ACHN (cell line): ENCODE data around the gene CFAP100.

Experiments
- DNase-seq: peaks from one replicate; pipeline ENCODE4 v3.0.0-alpha.2; 2015
- in situ Hi-C: cut with HindIII; loops from 2 replicates; pipeline ENCODE4 v1.10.0; 2017; ENCODE audit warnings: low sequenced_read_pairs, low pct_ligation_motif_present, low pct_unique_long_range_greater_than_20kb

Gene CFAP100

DNA sequence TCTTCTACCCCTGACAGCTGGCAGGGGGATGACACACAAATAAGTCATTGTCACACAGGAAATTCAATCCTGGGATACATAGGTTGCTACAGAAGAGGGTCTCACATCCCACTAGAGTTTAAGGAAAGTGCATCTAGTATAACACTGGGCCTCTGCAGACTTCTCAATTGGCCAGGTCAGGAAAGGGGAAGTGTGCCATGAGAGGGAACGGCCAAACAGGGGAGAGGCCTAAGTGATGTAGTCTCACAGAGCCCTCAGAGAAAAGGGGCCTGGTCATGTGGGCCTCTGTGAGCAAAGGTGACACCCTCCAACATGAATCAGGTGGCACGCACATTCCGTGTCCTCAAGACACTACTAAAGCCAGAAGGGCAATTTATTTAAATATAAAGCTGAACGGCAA is 69.8 kb downstream of the CFAP100 start:
- in situ Hi-C loops: no loop called here
- DNase-seq: no peak

DNA sequence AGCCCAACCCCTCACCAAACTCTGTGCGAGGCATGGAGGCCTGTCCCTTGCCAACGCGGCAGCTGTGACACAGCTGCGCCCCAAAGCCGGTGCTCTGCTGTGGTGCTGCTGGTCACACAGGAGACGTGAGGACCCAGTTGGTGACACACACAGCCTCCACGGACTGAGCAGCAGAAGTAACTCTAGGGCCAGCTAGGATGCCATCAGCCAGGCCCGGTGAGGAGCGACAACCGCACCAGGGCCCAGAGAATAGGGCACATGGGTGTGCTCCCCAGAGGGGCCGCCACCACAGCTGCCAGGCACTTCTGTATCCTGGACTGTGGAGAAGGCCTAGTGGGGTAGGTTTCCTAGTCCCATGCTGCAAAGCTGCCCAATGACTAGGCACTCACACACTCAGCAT is 70.3 kb downstream of the CFAP100 start:
- in situ Hi-C loops: no loop called here
- DNase-seq: no peak

DNA sequence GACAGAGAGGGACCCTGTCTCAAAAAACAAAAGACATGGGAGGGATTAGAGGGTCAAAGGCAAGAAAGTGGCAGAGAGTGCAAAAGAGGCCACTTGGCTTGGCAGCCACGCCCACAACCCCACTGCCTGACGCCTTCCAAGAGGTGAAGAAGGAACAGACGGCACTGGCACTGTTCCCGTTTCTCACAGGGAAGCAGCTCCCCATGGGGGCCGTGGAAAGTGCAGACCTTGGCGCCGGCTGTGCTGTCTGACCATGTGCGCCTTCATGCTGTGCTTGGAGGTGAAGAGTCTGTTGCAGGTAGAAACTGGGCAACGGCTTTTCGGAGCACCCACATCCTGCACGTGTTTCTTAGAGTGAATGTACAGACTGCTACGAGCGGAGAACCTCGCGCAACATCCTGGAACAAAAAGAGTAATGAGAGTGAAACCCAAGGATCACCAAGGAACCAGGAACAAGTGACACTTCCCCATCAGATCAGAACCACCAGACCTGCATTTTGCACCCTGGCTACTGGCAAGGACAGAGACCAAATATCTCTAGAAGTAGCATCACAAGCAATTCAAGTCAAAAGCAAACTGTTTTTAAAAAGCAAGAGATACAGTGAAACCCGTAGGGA is 71.3 kb downstream of the CFAP100 start:
- in situ Hi-C loops: no loop called here
- DNase-seq: no peak

DNA sequence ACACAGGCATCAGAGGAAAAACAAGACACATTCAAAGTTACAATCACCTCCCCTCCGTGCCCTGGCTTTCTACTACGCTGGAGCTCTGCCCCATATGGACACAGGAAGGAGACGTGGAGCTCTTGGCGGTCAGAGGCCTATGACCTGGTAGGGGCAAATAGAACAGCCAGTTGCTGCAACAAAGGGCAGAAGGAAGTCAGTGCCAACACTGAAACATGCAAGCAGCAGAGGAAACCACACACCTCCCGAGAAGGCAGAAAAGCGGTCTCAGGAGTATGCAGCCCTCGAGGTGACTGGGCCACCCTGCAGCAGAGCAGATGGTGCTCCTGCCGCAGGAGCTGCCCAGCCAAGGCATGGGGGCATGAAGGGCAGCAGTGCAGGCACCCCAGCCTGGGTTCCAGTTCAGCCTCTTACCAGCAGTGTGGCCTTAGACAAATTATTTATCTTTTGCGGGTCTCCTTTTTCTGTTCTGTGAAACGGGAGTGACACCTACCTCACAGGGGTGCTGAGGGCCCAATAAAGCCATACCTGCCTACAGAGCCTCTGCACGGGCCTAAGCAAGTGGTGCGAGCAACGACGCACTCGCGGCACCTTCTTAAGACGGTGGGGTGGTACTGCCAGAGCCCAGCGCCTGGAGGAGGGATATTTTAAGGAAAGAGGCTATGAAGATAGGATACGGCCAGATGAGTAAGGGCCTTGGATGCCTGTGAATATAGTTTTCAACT is 72.3 kb downstream of the CFAP100 start:
- no peak for DNase-seq
- in situ Hi-C loops: no loop called here

DNA sequence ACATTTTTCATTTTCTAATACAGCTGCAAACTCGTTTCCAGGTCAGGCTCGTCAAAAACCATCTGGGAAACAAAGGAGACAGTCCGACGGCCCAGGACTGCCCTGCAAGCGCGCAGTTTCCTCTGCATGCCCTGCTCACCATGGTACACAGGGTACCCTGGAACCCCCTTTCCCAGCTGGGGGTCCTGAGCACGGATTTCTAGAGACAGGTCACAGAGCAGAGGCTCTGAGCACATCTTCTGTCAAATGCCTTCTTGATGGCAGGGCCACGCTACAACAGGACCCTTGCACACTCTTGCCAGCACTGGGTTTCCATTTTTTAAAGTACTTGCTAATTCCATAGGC is 72.9 kb downstream of the CFAP100 start:
- in situ Hi-C loops: no loop called here
- no peak for DNase-seq

DNA sequence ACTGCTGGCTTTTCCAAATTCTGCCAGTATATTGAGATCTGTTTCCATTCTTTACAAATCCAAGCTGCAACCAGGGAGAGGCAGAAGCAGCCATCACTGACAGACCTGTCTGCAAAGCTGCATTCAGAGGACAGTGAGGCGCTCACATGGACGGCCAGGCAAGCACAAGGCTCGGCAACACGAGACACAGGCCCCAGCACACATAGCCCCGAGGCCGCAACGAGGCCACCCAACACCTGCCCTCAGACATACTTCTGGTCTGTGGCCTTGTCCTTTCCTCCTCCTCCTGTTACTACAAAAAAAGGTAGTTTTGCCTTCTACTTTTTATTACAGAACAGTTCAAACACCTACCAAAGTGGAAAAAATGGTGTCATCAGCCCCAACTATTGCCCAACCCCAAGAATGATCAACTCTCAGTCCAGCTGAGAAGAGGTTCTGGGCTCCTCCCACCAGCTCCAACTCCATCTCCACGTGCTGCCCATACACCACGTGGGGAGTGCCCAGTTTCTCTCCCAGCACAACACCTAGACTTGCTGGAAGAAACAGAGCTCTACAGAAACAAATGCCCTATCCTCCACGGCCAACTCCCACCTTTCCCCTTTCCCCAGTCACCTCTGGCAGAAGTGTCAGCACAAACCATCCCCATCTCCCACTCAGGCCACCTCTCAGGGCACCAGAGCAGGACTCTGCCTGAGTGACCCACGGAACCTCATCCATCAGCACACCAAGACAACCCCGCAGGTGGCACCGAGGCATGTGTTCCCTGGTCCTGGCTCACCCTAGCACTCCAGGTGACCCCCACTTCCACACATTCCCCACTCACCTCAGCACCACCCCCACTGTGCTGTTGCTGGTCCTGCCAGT is 73.6 kb downstream of the CFAP100 start:
- in situ Hi-C loops: no loop called here
- no peak for DNase-seq

DNA sequence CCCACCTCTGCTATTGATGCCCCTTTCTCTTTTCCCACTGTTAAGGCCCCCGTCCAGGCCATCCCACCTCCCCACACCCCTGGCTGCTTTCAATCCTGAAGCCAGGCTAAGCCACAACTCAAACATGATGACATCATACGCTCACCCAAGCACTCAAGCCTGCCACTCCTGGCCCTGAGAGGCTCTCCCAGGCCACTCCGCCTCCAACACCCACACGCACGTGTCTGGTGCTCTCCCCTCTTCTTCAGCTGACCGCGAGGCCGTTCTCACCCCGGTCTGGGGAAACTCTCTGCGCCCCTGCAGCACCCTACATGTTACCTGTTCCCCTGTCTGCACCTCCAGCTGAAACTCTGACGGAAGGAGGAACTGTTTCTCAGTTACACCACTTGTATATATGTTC is 74.8 kb downstream of the CFAP100 start:
- no peak for DNase-seq
- in situ Hi-C loops: no loop called here

DNA sequence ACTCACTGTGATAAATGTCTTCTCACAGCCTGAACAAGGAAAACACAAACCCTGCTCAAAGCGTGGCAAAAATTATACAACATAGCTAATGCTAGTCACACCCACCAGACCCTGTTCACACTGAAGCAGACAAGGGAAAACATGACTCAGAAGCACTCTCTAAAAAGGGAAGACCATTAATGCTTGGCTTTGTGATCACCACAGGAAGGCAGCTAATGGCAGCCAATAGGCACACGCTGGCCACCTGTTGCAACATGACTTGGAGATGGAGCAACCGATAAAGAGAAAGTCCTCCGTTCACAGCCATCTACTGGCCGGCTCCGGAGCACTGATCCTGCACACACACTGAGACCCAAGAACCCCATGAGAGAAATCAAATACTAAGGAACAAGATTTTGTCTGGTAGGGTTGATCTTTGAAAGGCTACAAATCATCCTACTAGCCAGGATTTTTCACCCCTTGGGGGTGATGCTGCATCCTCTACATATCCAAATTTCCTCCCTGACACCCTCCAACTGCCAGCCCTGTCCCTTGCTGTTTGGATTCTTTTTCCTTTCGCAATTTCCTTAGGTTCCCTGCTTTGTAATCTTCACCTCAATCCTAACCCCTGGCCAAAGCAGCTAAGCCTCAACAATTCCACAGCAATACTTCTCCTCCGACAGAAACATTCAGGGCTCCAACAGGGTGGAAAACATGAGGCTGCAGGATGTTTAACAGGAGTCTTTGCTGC is 77.7 kb downstream of the CFAP100 start:
- peak; percentile 9 for DNase-seq
- in situ Hi-C loops: no loop called here

DNA sequence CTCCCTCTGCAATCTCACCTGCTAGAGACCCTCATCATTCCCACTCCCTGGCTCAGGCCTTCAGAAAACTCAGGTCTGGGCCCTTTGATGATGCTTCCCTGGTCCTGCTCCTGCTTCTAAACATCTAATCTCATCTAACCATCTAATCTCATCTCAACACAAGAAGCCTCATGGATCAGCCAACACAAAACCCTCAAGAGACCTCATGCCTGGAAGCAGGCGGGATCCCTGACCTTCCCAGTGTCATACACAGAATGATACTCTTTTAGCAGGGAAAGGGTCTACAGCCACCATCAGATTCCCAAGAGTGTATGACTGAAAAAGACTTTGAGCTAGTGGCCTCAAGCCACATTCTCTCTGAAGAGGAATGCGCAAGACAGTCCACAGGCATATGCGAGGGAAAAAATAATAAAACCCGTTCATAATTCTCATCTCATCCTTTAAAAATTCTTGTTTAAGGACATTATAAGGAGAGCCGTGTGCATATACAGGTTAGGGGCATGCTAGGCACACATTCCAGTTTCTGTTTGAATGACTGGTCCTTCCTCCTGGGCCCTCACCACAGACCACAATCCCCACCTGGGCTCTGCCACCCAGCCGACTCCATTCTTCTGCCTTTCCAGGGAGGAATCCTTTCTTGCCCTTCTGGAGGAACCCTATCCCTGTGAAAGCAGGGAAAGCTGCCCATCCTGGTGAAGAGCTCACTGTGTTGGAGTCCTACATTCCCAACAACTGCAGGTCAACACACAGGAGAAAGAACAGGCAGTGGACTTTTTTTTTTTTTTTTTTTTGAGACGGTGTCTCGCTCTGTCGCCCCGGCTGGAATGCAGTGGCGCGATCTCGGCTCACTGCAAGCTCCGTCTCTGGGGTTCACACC is 78.8 kb downstream of the CFAP100 start:
- in situ Hi-C loops: no loop called here
- no peak for DNase-seq

DNA sequence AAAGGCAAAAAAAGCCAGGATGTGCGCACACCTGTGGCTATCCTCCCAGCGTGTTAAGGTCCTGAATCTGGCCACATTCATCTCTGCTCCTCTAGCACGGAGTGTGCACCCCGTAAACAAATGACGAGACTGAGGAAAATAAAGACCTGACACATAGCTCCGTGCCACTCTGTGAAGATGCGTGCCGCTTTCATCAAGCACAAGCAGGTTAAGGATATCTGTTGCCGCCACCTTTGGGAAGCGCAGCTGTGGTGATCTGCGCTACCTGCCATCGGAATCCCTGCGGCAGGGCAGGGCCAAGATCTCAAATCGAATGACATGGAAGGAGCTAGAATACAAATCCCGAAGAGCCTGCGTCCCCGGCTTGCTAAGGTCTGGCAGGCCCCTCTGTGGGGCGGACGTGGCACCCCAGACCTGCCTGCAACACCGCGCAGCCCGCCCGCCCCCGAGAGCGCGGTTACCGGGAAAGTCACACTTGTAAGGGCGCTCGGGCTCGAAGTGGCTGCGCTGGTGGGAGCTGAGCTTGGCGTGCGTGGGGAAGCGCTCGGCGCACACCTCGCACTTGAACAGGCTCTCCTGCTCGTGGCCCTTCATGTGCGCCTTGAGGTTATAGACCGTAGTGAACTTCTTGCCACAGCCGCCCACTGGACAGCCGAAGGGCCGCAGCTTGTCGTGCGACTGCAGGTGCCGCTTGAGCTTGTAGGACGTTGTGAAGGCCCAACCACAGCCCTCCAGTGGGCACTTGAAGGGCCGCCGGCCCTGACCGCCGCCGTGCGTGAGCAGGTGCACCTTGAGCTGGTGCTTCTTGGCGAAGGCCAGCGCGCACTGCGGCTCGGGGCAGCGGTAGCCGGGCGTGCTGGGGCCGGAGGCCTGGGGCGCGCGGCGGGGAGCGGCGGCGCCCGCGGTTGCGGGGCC is 80.0 kb downstream of the CFAP100 start:
- in situ Hi-C loops: no loop called here
- peak; percentile 42 for DNase-seq

DNA sequence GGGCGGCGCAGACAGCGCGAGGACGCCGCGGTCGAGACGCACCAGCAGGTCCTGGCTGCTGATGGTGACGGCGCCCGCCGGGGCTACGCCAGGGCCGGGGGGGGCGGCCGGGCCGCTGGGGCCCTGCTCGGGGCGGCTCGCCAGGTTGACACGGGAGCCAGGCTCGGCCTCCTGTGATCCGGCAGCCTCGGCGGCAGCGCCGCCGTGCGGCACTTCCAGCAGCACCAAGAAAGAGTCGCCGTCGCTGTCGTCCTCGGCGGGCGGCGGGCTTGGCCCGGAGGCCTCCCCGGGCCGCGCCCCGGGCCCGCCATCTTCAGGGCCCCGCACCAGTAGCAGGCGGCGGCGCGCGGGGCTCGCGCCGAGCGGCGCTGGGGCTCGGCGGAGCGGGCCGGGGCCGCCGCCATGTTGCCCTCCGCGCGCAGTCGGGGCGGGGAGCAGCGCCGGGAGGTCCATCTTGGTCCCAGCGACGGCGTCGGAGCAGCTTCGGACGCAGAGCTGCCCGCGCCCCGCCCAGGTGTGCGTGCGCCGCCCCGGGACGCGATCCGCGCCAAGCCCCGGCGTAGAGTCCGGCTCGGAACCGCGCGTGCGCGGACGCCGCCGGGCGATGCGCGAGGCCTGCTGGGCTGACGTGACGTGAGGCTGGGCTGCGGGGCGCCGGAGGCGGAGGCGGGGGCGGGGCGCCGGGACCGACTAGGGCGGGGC is 80.9 kb downstream of the CFAP100 start, which contains the start of gene ZXDC:
TSS of gene ZXDC (minus strand) at position 479 of the 702 bp plus-strand sequence. CDS start at position 453, 26 bp downstream.
- peak; percentile 92 for DNase-seq
- in situ Hi-C loops: no loop called here

DNA sequence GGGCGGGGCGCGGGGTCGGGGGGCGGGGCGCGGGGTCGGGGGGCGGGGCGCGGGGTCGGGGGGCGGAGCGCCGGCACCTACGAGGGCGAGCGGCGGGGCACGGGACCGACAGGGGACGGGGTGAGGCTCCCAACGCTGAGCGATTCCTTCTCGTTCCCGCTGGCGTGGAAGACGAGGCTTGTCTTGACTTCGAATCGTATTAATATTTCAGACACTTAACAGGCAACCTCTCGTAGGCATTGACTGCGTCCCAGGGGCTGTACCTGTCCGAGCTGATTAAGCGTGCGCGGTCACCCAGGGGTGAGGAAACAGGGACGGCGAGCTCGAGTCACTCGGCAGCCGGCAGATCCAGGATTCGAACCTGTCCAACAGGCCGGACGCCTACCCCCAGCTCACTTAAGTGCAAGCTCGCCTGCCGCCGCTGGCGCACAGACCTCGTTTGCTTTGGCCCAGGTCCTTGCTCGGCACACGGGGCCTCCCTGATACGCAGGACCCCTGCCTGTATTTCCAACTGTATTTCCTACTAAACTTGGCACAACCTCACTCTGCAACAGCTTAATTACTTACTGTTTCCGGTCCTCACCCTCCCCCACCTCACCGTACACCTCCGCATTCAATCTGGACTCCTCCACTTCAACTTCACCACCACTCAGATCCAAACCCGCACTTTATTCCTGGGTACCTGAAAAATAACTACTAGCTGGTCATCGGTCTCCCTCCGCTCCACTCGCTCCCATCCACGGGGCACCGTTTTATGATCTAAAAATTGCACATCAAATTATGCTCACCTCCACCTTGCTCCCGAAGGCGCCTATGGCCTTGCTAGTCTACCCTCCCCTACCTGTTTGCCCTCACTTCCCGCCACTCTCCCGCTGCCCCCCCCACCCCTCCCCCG is 81.7 kb downstream of the CFAP100 start:
- in situ Hi-C loops: no loop called here
- peak; percentile 49 for DNase-seq

DNA sequence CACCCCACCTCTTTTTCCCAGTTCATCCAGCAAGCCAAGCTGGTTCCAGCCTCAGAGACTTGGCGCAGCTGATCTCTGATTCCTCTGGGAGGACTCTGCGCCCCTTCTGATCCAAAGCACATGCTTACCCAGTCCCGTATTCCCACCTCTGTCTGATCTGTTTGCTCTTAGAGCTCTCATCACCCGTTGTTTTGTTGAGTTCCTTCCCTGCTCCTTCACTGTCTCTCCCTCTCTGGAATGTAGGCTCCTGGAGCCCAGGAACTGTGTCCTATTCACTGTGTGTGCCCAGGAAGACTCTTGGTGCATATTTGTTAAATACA is 82.3 kb downstream of the CFAP100 start:
- DNase-seq: no peak
- in situ Hi-C loops: no loop called here

DNA sequence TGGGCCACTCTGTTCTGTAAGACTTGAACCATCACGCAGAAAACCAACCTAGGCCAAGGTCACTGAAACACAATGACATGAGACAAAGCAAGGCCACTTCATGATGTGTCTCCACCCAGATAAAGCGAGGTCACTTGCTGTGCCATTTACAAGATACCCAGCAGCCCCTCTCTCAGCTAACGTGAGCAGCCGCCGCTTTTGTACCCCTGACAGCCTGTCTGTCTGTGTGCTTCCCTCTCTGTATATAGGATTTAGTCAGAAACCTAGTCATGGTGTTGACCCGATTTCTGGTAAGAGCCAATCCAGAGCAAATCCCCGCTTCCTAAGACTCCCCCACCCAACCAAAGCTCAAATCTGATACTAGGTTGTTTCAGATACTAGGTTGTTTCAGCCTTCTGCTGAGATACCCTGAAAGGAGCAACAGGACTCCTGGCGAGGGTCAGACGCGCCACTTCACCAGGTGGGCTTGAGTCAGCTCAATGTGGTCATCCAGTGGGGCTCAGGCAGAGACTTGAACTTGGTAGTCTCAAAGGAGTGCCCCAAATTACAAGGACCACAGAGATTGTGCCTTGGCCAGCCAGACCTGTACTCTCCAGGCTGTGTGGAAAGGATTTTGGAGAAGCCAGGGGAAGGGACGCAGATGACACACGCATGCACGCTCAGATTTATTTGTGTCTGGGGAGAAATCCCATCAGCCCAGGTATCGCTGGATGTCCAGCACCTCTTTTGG is 84.0 kb downstream of the CFAP100 start:
- no peak for DNase-seq
- in situ Hi-C loops: no loop called here

DNA sequence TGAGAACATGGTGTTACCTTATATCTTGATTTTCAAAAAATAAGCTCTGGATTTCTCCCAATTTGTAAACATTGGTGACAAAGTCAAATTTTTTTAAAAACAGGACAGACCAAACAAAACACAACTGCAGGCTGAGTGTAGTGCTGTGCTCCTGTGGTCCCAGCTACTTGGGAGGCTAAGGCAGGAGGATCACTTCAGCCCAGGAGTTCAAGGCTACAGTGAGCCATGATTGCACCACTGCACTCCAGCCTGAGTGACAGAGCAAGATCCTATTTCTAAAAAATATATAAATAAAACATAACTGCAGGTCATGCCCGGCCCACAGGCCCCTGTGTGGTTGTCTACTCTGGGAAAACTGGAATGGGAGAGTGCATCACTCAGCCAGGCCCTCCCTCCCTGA is 84.9 kb downstream of the CFAP100 start:
- in situ Hi-C loops: no loop called here

More for the DNA sequence above, 84.9 kb downstream of the CFAP100 start:
- DNase-seq: no peak
